Testis (tissue), 3 donors: ENCODE data around the gene SCGB1D1. TPM values are rescaled to one million over a fixed set of nuclear protein-coding genes. Genes with fewer than 3 reads are reported as not detected.

ENCODE experiments used
- DNase-seq: peaks from one replicate; pipeline ENCODE4 v3.0.0-alpha.2; 2019
- H3K27ac ChIP-seq, 2 donors: fragments of 200-600 bp; sonication (generic); one replicate each; pipeline ENCODE4 v1.5.1; 2019
- H3K27me3 ChIP-seq: fragments of 200-600 bp; sonication (generic); one replicate; pipeline ENCODE4 v1.5.1; 2019
- H3K36me3 ChIP-seq: fragments of 200-600 bp; sonication (generic); one replicate; pipeline ENCODE4 v1.5.1; 2017; ENCODE audit warnings: low read depth; ENCODE audit errors: missing control alignments
- H3K4me1 ChIP-seq: fragments of 200-600 bp; sonication (generic); one replicate; pipeline ENCODE4 v1.5.1; 2019
- H3K4me3 ChIP-seq, 2 donors: fragments of 200-600 bp; sonication (generic); one replicate each; pipeline ENCODE4 v1.5.1; 2017 to 2019
- H3K9me3 ChIP-seq: fragments of 200-600 bp; sonication (generic); one replicate; pipeline ENCODE4 v1.5.1; 2017
- POLR2A ChIP-seq: fragments of 450-650 bp; IDR thresholded peaks from one replicate; pipeline ENCODE4 v1.6.1; 2017; ENCODE audit warnings: antibody characterized with exemption, mild to moderate bottlenecking, moderate library complexity
- WGBS, 2 donors: methylation state at CpG; one replicate each; pipeline ENCODE4 v1.1.5; 2018; 5-methylcytosine and 5-hydroxymethylcytosine counted together
- intact Hi-C: fragments of 100-400 bp; cut with DNase I; formaldehyde crosslinking; loops from one replicate; pipeline ENCODE4 v1.15.1; 2023; ENCODE audit warnings: low total_unique reads
- polyA plus RNA-seq: library from polyadenylated mRNA; stranded (reverse); fragments of 350-450 nt; fragmentation: Illumina TruSeq; extraction: RNeasy Lipid Tissue Mini Kit (QIAGEN cat#74804); gene quantifications from one replicate; pipeline ENCODE4 v1.2.3, GENCODE V29; 2014; ENCODE audit warnings: low read depth, low replicate concordance; ENCODE audit not compliant: insufficient read depth
- total RNA-seq, 2 donors: library from RNA; depleted of rRNA; stranded (reverse); fragments of >200 nt; gene quantifications; one replicate each; pipeline ENCODE4 v1.2.3, GENCODE V29; 2016
- TF ChIP-seq, protein P1 (sequence below), 3 experiments: fragments of 450-650 bp in 2 of 3; fragments of 200-600 bp in 1 of 3; sonication (generic) in 1 of 3; IDR thresholded peaks; one replicate each; pipeline ENCODE4 v1.5.1; 2016 to 2019; ENCODE audit warnings: antibody characterized with exemption in 3 of 3, mild to moderate bottlenecking in 2 of 3, moderate library complexity in 1 of 3

SCGB1D1 gene
- total and polyA plus RNA-seq, 3 donors from 2014 or later: not detected

- Histone ChIP-seq H3K27me3 (no peaks in the 10 kb centered on the region), H3K9me3 (no peaks in the 10 kb centered on the region), H3K27ac (no peak overlapping the region), H3K4me3 (no peak overlapping the region), H3K36me3 (no peaks in the 10 kb centered on the region), H3K4me1 (no peaks in the 10 kb centered on the region)
- WGBS, 2 donors: 64 to 65% methylated on average over 3 of the region's 3 CpGs
- intact Hi-C loops: no loop called here
- no peak for TF ChIP-seq POLR2A
- TF ChIP-seq, protein P1, sequence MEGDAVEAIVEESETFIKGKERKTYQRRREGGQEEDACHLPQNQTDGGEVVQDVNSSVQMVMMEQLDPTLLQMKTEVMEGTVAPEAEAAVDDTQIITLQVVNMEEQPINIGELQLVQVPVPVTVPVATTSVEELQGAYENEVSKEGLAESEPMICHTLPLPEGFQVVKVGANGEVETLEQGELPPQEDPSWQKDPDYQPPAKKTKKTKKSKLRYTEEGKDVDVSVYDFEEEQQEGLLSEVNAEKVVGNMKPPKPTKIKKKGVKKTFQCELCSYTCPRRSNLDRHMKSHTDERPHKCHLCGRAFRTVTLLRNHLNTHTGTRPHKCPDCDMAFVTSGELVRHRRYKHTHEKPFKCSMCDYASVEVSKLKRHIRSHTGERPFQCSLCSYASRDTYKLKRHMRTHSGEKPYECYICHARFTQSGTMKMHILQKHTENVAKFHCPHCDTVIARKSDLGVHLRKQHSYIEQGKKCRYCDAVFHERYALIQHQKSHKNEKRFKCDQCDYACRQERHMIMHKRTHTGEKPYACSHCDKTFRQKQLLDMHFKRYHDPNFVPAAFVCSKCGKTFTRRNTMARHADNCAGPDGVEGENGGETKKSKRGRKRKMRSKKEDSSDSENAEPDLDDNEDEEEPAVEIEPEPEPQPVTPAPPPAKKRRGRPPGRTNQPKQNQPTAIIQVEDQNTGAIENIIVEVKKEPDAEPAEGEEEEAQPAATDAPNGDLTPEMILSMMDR (IDR thresholded peaks at IDR 0.05): no peak
- no peak for DNase-seq
These were observed 36.4 kb upstream of the SCGB1D1 start for GRCh38 chr11:62153617-62154016.

DNA sequence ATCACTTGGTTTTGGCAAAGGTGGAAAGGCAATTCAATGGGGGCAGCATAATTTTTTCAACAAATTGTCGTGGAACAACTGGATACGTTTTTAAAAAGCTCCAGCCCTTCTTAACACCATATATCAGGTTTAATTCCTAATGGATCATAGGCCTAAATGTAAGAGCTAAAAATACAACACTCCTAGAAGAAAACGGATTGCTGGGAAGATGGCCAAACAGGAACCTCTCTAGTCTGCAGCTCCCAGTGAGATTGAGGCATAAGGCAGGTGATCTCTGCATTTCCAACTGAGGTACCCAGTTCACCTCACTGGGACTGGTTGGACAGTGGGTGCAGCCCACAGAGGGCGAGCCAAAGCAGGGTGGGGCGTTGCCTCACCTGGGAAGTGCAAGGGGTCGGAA is 32.4 kb upstream of the SCGB1D1 start:
- H3K27me3 ChIP-seq: no peaks in the 10 kb centered on the region
- intact Hi-C loops: no loop called here
- WGBS, 2 donors: 75 to 77% methylated on average over 6 of the region's 6 CpGs
- no peak for TF ChIP-seq POLR2A
- TF ChIP-seq, protein P1 (IDR thresholded peaks at IDR 0.05): no peak
- no peaks in the 10 kb centered on the region for H3K9me3 ChIP-seq
- H3K4me3 ChIP-seq: no peak overlapping the region
- H3K36me3 ChIP-seq: no peaks in the 10 kb centered on the region
- H3K4me1 ChIP-seq: no peaks in the 10 kb centered on the region
- no peak overlapping the region for H3K27ac ChIP-seq
- DNase-seq: no peak

- 86 to 87% methylated on average over 9 to 10 of the region's 10 CpGs for WGBS, 2 donors
- Histone ChIP-seq H3K4me3 (no peak overlapping the region), H3K9me3 (no peaks in the 10 kb centered on the region), H3K27me3 (no peaks in the 10 kb centered on the region), H3K4me1 (no peaks in the 10 kb centered on the region), H3K36me3 (no peaks in the 10 kb centered on the region), H3K27ac (no peak overlapping the region)
- intact Hi-C loops: no loop called here
- TF ChIP-seq POLR2A: no peak
- TF ChIP-seq, protein P1 (IDR thresholded peaks at IDR 0.05): no peak
- DNase-seq: no peak
These were observed 23.6 kb upstream of the SCGB1D1 start for GRCh38 chr11:62166371-62166770.

DNA sequence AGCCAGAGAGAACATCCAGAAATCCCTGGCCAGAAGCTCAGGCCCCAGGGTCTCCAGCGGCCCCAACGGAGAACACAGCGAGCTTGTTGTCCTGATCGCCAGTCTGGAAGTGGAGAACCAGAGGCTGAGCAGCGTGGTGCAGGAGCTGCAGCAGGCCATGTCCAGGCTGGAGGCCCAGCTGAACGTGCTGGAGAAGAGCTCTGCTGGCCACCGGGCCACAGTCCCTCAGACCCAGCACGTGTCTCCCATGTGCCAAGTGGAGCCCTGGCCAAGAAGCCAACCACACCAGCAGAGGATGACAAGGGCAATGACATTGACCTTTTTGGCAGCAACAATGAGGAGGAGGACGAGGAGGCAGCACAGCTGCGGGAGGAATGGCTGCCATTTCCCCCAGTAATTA is 20.6 kb upstream of the SCGB1D1 start:
- Histone ChIP-seq H3K4me3 (no peak overlapping the region), H3K36me3 (no peaks in the 10 kb centered on the region), H3K4me1 (no peaks in the 10 kb centered on the region), H3K27ac (peak overlapping the region in 1 of 2 donors; percentile 20), H3K27me3 (no peaks in the 10 kb centered on the region), H3K9me3 (no peaks in the 10 kb centered on the region)
- TF ChIP-seq, protein P1 (IDR thresholded peaks at IDR 0.05): no peak
- peak; percentile 67 for DNase-seq
- 58 to 63% methylated on average over 7 to 10 of the region's 10 CpGs for WGBS, 2 donors
- intact Hi-C loops: no loop called here

GRCh38 chr11:62169935-62170334 is 20.1 kb upstream of the SCGB1D1 start:
- H3K36me3 ChIP-seq: no peaks in the 10 kb centered on the region
- 81 to 97% methylated on average over 1 of the region's 1 CpG for WGBS, 2 donors
- H3K27ac ChIP-seq: peak overlapping the region in 1 of 2 donors; percentile 20
- intact Hi-C loops: loop anchor here (5.0 kb wide), 1 partner anchor 142 kb away; no protein-coding TSS in a partner anchor
- no peaks in the 10 kb centered on the region for H3K27me3 ChIP-seq
- H3K4me3 ChIP-seq: no peak overlapping the region
- H3K4me1 ChIP-seq: no peaks in the 10 kb centered on the region
- no peak for DNase-seq
- no peaks in the 10 kb centered on the region for H3K9me3 ChIP-seq
- TF ChIP-seq POLR2A: no peak
- TF ChIP-seq, protein P1 (IDR thresholded peaks at IDR 0.05): no peak
